HG03575 (cell line): ENCODE measurements around the gene RBPJL.

Experiments used
- ATAC-seq: cut with Tn5 transposase; IDR thresholded peaks from one replicate; pipeline ENCODE4 v1.9.1; 2021; ENCODE audit not compliant: unreplicated experiment, insufficient number of reproducible peaks, low FRiP score; ENCODE audit errors: extremely low read depth

Gene RBPJL, protein sequence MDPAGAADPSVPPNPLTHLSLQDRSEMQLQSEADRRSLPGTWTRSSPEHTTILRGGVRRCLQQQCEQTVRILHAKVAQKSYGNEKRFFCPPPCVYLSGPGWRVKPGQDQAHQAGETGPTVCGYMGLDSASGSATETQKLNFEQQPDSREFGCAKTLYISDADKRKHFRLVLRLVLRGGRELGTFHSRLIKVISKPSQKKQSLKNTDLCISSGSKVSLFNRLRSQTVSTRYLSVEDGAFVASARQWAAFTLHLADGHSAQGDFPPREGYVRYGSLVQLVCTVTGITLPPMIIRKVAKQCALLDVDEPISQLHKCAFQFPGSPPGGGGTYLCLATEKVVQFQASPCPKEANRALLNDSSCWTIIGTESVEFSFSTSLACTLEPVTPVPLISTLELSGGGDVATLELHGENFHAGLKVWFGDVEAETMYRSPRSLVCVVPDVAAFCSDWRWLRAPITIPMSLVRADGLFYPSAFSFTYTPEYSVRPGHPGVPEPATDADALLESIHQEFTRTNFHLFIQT

GRCh38 chr20:45306431-45306982 is at the start of gene RBPJL:
RBPJL (plus strand) TSS chr20:45306840; CDS start chr20:45306923, 83 bp downstream.
- ATAC-seq: no peak

DNA sequence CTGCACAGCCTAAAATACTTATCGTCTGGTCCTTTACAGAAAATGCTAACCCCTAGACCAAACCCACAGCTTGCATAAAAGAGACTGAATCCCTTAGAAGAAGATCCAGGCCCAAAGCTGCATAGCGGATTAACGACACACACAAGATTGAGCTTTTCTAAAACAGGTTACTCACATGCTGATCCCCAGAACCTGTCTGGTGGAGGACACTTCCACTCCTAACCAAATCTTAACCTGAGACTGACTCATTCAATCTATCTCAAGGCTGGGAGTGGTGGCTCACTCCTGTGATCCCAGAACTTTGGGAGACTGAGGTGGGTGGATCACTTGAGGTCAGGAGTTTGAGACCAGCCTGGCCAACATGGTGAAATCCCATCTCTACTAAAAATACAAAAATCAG is 49.5 kb upstream of the RBPJL start:
- no peak for ATAC-seq

- no peak for ATAC-seq
Measured at GRCh38 chr20:45257711-45258110, 48.9 kb upstream of the RBPJL start.

DNA sequence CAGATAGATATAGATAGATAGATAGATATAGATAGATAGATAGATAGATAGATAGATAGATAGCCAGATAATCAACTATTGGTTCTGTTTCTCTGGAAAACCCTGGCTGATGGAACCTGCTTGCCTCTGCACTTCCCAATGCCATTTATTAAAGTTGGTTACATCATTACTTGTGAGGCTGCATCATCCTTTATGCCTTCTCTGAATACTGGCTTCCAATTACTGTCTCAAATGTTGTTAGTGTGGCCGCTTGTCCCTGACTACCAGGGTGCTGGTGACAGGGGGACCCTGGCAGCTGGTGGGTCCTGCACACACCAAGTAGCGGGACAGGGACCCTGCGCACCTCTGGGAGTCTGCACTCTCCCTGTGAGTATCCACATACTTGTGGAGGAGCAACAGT is 48.4 kb upstream of the RBPJL start:
- ATAC-seq: no peak

DNA sequence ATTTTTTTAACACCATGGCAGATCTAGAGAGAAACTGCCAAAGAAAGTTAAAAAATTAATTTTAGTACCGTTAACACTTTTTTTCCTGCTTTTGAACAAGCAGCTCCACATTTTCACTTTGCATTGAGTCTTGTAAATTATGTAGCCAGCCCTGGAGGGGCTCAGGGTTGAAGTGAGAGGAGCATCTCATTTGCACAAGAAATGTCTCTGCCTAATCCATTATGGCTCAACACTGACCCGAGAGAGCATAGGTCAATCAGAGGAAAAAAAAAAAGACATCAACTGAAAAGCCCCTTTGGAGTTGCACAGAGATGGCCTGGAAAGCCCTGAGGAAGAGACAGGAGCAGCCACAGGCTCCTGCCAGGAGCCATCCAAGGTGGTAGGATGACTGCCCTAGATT is 48.0 kb upstream of the RBPJL start:
- ATAC-seq: no peak

DNA sequence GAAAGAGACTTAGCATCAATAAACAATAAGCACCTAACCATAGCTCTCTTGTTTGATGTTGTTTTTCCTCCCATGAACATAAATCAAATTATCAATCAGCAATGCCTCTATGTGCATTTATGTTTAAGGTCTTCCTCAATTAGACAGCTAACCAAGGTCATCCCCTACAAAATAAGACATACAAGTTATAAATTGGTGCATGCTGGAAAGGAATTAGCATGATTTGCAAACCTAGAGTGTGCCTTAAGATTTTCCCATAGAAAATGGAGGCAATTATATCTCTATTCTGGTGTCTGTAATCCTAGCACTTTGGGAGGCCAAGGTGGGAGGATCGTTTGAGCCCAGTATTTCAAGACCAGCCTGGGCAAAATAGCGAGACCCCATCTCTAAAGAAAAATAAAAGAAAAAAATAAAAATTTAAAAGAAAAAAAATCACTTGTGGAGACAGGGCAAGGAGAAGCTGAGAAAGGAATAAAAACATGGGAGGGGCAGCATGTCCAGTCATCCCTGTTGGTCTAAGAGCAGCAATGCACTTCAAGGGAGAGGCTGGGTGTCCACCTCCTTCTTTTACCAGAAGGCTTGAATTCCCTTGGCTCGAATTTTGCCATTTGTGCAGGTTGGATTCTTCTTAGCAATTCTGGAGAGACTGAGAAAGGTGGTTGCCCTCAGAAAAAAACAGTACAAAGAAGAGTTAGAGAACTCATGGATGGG is 42.9 kb upstream of the RBPJL start:
- no peak for ATAC-seq

DNA sequence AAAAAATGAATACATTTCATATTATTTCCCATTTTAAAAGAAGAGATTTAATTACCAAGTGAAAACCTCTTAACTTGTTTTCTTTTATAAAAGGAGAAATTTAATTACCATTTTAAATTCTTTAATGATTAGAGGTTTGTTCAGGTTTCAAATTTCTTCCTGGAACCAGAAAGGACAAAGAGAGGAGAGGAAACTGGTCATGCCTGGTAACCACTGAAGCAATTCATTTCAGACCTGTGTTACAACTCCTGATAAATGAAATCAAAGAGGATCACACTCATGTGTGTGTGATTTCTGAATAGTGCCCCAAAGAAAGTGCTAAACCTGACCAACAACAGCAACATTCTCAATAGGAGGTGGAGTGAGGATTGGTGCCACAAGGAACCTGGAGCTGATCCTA is 39.7 kb upstream of the RBPJL start:
- no peak for ATAC-seq

- no peak for ATAC-seq
Measured at GRCh38 chr20:45268531-45268930, 38.1 kb upstream of the RBPJL start.

DNA sequence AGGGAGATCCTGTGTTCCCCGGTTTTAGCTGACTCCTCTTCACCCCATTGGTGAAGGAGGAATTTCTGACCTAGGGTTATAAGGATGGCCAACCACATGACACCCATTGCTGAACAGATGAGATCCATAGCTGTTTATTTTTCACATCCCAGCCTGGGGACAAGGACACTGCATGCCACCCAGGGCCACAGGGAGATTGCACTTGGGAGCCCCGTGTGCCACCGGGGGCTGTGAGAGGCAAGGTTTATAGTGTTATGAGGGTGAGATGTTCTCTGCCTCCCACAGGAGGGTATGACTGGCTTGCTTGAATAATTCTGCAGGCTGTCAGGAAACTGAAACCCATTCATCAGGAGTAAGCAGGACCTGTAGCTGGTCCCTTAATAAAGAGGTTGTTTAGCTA is 37.6 kb upstream of the RBPJL start:
- ATAC-seq: no peak

GRCh38 chr20:45269754-45270270 is 36.8 kb upstream of the RBPJL start:
- ATAC-seq: no peak

DNA sequence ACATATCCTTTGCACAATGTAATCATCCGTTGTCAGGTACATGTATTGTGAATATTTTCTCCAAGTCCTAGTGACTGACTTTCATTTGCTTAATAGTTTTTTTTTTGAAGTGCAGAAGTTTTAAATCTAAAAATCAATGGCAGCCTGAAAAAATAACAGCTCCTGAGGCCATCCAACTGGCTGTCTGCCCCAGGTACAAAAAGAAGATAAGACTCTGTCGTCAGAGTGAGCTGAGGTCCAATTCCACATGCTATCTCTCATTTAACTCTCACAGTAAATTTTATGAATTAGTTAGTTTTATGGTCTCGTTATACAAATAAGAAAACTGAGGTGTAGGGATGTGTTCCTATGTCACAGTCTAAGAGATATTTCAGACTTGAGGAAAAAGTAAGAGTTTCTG is 31.3 kb upstream of the RBPJL start:
- ATAC-seq: no peak

GRCh38 chr20:45279992-45280391 is 26.6 kb upstream of the RBPJL start:
- ATAC-seq: no peak

- no peak for ATAC-seq
Measured at GRCh38 chr20:45282700-45283550, 23.7 kb upstream of the RBPJL start.

GRCh38 chr20:45283551-45284057 is 23.0 kb upstream of the RBPJL start:
- no peak for ATAC-seq

DNA sequence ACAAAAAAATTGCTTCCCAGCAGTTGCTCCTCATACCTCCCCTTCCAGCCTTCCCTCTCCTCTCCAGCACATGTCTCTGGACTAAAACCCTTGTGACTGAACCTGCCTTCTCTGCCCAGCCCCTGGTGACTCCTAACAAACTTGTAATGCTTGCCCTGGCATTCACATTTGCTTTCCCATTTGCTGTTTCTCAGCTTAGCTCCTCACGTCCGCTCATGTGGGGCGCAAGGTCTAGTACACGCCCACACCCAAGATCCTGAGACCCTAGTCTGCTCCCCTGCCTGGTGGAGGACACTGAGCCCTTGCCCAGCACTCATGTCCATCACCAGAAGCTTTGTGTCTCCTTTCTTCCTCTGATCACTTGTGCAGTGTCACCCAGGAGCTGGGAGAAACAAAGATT is 18.3 kb upstream of the RBPJL start:
- ATAC-seq: no peak

- ATAC-seq: no peak
Measured at GRCh38 chr20:45288860-45289259, 17.8 kb upstream of the RBPJL start.

GRCh38 chr20:45289942-45290676 is 16.5 kb upstream of the RBPJL start:
- no peak for ATAC-seq

DNA sequence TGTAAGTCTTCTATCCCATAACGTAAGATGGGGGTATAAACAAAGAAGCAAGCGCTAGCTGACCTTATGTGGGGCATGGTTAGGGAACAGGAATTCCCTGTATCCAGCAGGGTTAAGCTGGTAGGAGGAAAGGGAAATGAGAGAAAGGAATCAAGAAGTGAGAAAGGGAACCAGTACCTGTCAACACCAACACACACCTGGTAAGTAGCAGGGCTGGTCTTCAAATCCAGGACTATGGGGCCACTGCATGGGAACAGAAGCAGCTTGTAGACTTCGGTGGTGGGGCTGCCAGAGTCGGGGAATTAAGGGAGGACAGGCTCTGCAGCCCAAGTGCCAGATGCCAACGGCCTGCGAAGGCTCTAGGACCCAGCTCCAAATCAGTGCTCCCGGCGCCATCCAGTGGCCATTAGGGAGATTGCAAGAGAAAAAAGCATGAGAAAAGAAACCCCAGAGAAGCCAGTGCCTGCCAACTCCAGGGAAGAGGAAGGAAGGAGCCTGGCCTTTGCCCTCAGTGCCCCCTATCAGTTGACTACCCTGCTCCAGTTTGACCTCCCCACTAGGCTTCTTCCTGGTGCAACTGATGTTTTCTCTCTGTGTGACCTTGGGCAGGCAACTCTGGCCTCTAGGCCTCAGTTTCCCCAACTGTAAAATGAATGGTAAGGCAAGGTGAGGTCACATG is 15.8 kb upstream of the RBPJL start:
- ATAC-seq: no peak
